ENCODE data around the gene SLC16A12.

GRCh38 chr10:89524279-89524678, 11.1 kb downstream of the SLC16A12 start:
- TF ChIP-seq CTCF (conservative IDR thresholded peaks at IDR 0.05) (no peak), ZFX (IDR thresholded peaks at IDR 0.05) (no peak)

Data from C4-2B (cell line).